GM19395 (cell line): ENCODE measurements around the gene TARM1.

Source experiments
- ATAC-seq: cut with Tn5 transposase; IDR thresholded peaks from one replicate; pipeline ENCODE4 v1.9.1; 2021; ENCODE audit warnings: mild to moderate bottlenecking, moderate library complexity; ENCODE audit not compliant: unreplicated experiment

TARM1 gene

DNA sequence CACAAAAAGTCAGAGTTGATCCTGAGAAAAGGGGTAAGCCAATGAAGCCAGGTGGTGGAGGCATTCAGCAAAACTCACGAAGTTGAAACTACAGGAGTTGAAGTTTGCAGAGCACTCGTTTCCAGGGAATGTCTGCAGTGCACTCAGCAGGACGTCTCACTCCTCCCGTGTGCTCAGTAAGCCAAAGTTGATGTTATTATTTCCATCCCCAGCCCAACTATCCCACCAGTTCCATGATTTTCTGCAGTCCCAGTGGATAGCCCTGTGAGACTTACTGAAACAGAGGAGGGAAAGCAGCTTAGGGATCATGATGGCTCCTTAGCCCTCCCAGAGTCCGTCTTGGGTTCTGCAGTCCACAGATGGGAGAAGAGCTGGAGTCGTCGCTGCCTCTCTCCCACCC, at the start of gene TARM1:
Gene TARM1, minus strand, starts transcription at position 334 of the 400 bp plus-strand sequence. Its CDS starts 25 bp downstream, at position 309.
- ATAC-seq: no peak

DNA sequence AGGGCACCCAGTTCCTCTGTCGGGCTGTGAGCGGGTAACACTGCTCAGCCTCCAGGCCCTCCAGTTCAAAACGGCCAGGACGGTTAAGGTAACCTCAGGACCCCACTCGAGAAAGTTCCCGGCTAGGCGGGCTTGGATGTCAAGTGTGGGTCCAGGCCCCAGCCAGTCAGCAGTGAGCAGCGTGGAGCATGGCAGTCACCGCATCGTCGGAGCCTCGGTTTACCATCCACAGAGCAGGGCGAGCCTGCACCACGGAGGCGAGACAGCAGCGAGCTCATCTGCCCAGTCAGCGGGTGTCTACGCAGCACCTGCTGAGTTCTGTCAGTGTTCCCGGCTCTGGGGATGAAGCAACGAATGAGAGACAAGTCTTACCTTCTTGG, 48.4 kb upstream of the TARM1 start:
- ATAC-seq: no peak

GRCh38 chr19:54128796-54129616, 47.8 kb upstream of the TARM1 start:
- no peak for ATAC-seq

GRCh38 chr19:54128441-54128725, 47.2 kb upstream of the TARM1 start:
- no peak for ATAC-seq

- ATAC-seq: no peak
These were observed 46.7 kb upstream of the TARM1 start for GRCh38 chr19:54127688-54128440.

DNA sequence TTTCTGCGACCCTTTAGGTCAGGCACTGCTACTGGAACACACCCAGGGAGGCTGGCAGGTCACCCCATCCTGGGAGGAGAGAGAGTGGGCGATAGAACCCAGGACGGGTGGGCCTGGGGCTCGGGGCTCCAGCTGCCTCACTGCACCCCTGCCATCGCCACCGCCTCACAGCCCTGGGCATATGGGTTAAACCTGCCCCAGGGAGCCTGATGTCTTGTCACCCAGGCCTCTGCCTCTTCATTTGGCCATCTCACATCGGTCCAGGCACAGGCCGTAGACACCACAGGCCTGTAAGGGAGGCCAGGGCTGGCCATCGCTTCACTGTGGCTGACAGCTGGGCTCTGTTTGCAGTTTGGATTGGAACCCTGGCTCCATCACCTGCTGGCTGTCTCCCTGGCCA, 44.5 kb upstream of the TARM1 start:
- ATAC-seq: no peak

DNA sequence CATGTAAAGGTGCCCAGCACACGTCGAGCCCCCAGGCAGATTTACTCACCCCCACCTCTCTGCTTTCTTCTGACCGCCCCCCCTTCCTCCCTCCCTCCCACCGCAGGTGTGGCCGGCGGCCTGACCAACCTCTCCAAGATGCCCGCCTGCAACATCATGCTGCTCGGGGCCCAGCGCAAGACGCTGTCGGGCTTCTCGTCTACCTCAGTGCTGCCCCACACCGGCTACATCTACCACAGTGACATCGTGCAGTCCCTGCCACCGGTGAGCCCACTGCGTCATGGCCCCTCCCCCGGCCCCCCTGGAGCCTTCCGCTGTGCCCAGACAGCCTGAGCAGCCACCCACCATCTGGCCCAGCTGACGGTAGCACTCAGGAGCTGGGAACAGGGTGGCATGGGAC, 43.2 kb upstream of the TARM1 start:
- ATAC-seq: no peak

GRCh38 chr19:54123682-54124081, 42.5 kb upstream of the TARM1 start:
- ATAC-seq: no peak

DNA sequence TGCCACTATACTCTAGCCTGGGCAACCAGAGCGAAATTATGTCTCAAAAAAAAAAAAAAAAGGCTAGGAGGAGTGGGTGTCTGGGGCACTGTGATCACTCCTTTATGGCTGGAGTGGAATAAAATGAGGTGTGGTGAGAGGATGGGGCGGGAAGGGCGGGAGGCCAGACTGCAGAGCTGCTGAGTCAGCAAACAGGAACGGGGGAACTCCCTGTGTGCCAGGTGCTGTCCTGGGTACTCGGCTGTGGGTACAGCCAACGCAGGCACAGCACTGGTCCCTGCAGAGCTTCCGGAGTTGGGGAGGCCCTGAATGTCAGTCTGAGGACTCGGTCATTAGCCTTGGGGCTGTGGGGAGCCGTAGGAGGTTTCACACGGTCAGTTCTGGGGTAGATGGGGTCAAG, 40.1 kb upstream of the TARM1 start:
- no peak for ATAC-seq

DNA sequence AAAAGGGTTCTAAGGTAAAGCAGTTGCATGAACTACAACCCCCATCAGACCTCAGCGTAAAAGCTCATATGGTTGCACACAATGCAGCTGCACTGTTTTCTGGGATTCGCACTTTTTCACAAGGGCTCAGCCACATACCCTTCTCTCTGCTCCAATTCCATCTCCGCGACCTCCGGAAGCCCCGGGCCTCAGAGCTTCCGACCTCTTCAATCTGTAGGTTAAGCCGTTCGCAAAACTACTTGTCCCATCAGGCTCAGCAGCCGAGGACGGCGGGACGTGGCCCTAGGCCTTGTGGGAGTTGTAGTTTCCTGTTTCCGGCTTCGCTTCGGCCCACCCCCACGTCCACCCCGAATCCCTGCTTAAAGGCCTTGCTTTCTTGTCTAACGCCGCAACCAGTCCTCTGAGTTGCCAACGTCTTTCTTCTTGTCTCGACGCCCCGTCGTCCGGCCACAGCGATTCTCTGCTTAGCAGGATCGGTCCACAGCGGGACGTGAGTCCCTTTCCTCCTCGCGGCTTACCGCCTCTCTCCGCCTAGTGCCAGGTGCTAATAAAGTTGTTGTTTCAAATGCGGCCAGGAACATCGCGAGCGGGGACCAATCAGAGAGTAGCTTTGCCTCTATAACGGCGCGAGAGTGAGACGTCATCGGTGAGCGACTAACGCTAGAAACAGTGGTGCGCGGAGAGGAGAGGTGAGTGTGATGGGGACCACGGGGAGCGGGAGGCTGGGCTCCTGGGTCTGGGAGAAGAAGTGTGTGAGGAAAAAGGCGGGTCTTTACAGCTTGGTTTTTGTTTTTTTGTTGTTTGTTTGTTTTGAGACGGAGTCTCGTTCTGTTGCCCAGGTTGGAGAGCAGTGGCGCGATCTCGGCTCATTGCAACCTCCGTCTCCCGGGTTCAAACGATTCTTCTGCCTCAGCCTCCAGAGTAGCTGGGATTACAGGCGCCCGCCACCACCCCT, 34.2 kb upstream of the TARM1 start, which contains the start of the genes PRPF31 and TFPT:
Gene PRPF31, plus strand, starts transcription at position 646 of the 955 bp plus-strand sequence. CDS start 2,525 bp downstream, outside the sequence.
Gene TFPT, minus strand, starts transcription at position 549 of the 955 bp plus-strand sequence. Its CDS starts 388 bp downstream, at position 161.
- peak; percentile 82 for ATAC-seq

DNA sequence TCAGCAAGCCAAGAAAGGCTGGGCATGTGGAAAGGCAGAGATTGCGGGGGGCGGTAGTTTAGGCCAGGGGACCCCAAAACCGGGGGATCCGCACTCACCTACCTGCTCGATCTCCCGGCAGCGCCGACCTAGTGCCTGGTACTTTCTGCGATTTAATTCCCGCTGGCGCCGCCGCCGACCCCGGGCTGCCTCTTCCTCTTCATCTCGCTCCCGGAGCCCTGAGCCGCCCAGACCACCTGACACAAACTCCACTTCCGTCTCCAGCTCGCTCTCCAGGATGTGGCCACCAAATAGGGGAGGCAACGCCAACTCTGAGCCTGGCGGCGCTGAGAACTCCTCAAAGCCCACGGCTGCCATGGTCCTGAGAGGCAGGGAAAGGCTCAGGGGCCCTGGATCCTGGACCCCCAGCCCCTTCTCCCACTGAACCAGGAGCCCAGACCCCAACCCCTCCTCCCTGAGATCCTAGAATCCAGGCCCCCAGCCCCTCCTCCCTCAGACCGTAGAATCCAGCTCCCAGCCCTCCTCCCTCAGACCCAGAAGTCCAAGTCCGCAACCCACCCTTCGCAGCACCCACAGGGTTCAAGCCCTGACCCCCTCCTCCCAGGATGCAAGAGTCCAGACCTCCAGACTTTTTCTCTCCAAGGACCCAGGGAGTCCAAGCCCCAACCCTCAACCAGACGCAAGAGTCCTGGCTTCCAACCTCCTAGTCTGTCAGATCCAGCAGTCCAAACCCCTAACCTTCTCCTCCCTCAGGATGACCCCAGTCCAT, 33.4 kb upstream of the TARM1 start:
- ATAC-seq: peak; percentile 34

DNA sequence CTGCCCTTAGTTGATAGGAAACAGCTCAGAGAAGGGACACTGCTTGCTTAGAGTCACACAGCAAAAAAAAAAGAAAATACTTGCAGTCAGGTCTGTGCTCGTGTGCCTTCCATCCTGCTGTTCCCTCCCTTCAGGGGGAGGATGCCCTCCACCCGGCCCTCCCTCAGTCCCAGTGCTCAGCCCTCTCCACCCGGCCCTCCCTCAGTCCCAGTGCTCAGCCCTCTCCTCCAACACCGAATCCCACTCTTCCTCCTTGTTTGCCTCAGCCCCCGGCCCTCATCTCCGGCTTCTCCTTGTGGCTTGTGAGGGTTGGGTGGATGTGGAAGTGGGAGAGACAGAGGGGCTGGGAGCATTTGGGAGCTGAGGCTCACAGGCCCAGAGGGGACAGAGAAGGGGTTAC, 28.5 kb upstream of the TARM1 start:
- ATAC-seq: no peak

DNA sequence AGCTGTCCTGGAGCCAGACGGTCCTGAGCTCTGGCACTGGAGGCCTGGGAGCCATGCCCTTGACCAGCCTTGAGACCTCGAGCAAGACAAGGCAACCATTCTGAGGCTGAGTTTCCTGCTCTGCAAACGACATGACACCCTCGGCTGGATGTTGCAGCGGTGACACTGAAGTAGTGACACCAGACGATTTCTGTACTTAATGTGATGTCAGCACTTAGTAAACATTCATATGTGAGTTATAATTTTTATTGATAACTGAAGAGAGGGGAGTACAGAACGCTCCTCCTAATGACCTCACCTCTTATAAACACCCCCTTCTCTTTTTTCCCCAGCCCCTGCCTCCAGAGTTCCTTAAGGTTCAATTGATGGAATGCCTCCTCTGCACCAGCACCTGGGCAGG, 27.3 kb upstream of the TARM1 start:
- no peak for ATAC-seq

- no peak for ATAC-seq
These were observed 26.8 kb upstream of the TARM1 start for GRCh38 chr19:54107876-54108490.

DNA sequence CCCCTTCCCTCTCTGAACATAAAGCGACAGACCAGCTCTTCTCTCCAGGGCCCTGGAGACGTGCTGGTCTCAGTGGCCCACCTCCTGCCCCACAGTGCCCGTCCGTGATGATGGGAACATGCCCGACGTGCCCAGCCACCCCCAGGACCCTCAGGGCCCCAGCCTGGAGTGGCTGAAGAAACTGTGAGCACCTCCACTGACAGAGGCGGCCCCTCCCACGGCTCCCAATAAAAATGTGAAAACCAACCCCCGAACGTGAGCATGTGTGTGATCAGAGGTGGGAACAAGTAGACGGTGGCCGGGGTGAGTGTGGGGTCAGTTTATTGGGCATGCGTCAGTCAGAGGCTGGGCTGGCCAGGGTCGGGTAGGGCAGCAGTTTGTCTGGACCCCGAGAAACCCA, 25.6 kb upstream of the TARM1 start:
- ATAC-seq: no peak

- no peak for ATAC-seq
These were observed 24.6 kb upstream of the TARM1 start for GRCh38 chr19:54105796-54106195.

- no peak for ATAC-seq
These were observed 24.0 kb upstream of the TARM1 start for GRCh38 chr19:54104998-54105715.

DNA sequence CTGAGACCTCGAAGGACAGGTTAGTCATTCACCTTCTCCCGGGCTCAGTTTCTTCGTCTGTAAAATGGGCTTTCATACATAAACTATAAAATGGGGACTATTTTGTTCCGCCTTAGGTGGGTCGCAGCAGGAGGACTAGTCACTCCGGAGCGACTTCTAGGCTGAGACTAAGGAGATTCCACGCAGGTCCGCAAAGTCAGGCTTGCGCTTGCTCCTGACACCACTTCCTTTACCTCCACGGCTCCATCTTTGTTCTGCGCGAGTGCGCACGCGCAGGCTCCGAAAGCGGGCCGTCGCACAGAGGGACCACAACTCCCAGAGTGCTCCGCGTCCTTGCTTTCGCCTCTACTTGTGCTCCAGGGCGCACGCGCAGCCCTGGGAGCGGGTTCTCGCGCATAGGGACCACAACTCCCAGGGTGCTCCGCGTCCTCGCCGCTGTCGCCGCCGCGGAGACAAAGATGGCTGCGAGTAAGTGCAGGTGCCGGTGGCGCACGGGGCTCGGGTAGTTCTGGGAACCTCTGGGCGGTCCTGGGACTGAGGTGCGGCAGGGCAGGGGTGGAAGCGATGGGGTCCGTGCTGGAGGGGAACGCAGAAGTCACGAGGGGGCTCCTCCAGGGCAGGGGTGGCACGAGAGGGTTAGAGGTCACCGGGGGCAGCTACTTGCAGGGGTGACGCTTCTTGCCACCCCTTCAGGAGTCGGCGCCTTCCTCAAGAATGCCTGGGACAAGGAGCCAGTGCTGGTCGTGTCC, 21.4 kb upstream of the TARM1 start, which contains the start of gene NDUFA3:
Gene NDUFA3, plus strand, starts transcription at position 435 of the 749 bp plus-strand sequence. Its CDS starts 24 bp downstream, at position 459.
- ATAC-seq: peak; percentile 88
